Spleen (tissue), 11 donors: ENCODE results near the gene WDR20. TPM values are rescaled to one million over a fixed set of nuclear protein-coding genes. Genes with fewer than 3 reads are reported as not detected.

Experiments
- DNase-seq: peaks from one replicate; pipeline ENCODE4 v3.0.0-alpha.2; 2020
- H3K27ac ChIP-seq, 8 donors: fragments of 200-600 bp; sonication (generic) in 7 of 8; 1 replicate in 4 of 8; 2 replicates in 4 of 8; pipeline versions ENCODE4 v1.5.0 to v1.8.0; 2016 to 2021; ENCODE audit warnings: inconsistent platforms in 4 of 8, mild to moderate bottlenecking in 4 of 8, moderate library complexity in 1 of 8
- H3K27me3 ChIP-seq, 7 donors: fragments of 200-600 bp; sonication (generic) in 6 of 7; replicated peaks in 1 of 7; 1 replicate in 4 of 7; 2 replicates in 3 of 7; pipeline versions ENCODE4 v1.5.0 to v1.8.0; 2016 to 2021; ENCODE audit warnings: inconsistent platforms in 3 of 7, mild to moderate bottlenecking in 1 of 7
- H3K36me3 ChIP-seq, 6 donors: fragments of 200-600 bp; sonication (generic) in 5 of 6; 1 replicate in 4 of 6; 2 replicates in 2 of 6; pipeline versions ENCODE4 v1.5.0 to v1.8.0; 2016 to 2021; ENCODE audit warnings: inconsistent platforms in 2 of 6
- H3K4me1 ChIP-seq, 6 donors: fragments of 200-600 bp; sonication (generic) in 5 of 6; 1 replicate in 3 of 6; 2 replicates in 3 of 6; pipeline versions ENCODE4 v1.5.0 to v1.8.0; 2016 to 2021; ENCODE audit warnings: inconsistent platforms in 3 of 6
- H3K4me3 ChIP-seq, 8 donors: fragments of 200-600 bp; sonication (generic) in 7 of 8; 1 replicate in 4 of 8; 2 replicates in 4 of 8; pipeline versions ENCODE4 v1.5.0 to v1.8.0; 2016 to 2021; ENCODE audit warnings: inconsistent platforms in 4 of 8, mild to moderate bottlenecking in 4 of 8, moderate library complexity in 2 of 8
- H3K9me3 ChIP-seq, 8 donors: fragments of 200-600 bp; sonication (generic) in 7 of 8; 1 replicate in 4 of 8; 2 replicates in 4 of 8; pipeline versions ENCODE4 v1.5.0 to v1.8.0; 2016 to 2021; ENCODE audit warnings: inconsistent platforms in 4 of 8
- POLR2A ChIP-seq, 3 donors: fragments of 450-650 bp; IDR thresholded peaks; one replicate each; pipeline ENCODE4 v1.5.1; 2017; ENCODE audit warnings: antibody characterized with exemption in 3 of 3, mild to moderate bottlenecking in 1 of 3
- POLR2AphosphoS5 ChIP-seq, 3 donors: sonication (generic); formaldehyde crosslinking; IDR thresholded peaks; one replicate each; pipeline ENCODE4 v1.5.1; 2017; ENCODE audit warnings: antibody characterized with exemption in 3 of 3
- WGBS, 5 donors: extraction: QIAGEN DNeasy Blood & Tissue Kit in 3 of 5; methylation state at CpG; one replicate each; pipeline versions ENCODE4 v1.1.5 to v1.1.7; 2013 to 2018; 5-methylcytosine and 5-hydroxymethylcytosine counted together
- intact Hi-C: fragments of 100-400 bp; cut with DNase I; formaldehyde crosslinking; loops from one replicate; pipeline ENCODE4 v1.15.0; 2023; ENCODE audit warnings: low total_unique reads
- polyA plus RNA-seq, 3 donors: library from polyadenylated mRNA; stranded (reverse); fragments of 200-250 nt; gene quantifications; one replicate each; pipeline ENCODE4 v1.2.1, GENCODE V29; 2013
- total RNA-seq, 7 donors: library from RNA; depleted of rRNA in 3 of 7; stranded (reverse); fragments of >200 nt in 3 of 7; fragmentation: NEBNext Ultra II Directional in 4 of 7; extraction: Animal tissue kit (Norgen Biotek cat#: 25700) in 4 of 7; gene quantifications; one replicate each; pipeline versions ENCODE4 v1.1.0 to v1.2.1, GENCODE V29; 2016 to 2021
- TF ChIP-seq, protein P1 (sequence below), 11 experiments: fragments of 200-600 bp in 7 of 11; fragments of 450-650 bp in 4 of 11; sonication (generic) in 4 of 11; IDR thresholded peaks in 8 of 11; conservative IDR thresholded peaks in 3 of 11; 1 replicate in 7 of 11; 2 replicates in 4 of 11; pipeline versions ENCODE4 v1.4.0 to v1.8.0; 2016 to 2021; ENCODE audit warnings: antibody characterized with exemption in 11 of 11, inconsistent platforms in 4 of 11, mild to moderate bottlenecking in 1 of 11
- donor health status: healthy with polysubstance abuse.
- donor health status: DM: no; HTN: no; CAD: no; lungs with moderate emphysema.
- donor health status: DM: no; HTN: no; CAD: no.
- donor health status: Bipolar disorder and iron deficiency.
- donor health status: healthy.
- donor health status: DM: no; HTN: no; CAD: no.
- donor health status: DM: yes; HTN: yes; CAD: no.

The WDR20 gene
- total and polyA plus RNA-seq, 10 donors: 8.7 to 40.8 (median 28.2) TPM

GRCh38 chr14:102249981-102250380 lies 110.3 kb downstream of the WDR20 start:
- TF ChIP-seq POLR2A (IDR thresholded peaks at IDR 0.05): no peak
- TF ChIP-seq, protein P1, sequence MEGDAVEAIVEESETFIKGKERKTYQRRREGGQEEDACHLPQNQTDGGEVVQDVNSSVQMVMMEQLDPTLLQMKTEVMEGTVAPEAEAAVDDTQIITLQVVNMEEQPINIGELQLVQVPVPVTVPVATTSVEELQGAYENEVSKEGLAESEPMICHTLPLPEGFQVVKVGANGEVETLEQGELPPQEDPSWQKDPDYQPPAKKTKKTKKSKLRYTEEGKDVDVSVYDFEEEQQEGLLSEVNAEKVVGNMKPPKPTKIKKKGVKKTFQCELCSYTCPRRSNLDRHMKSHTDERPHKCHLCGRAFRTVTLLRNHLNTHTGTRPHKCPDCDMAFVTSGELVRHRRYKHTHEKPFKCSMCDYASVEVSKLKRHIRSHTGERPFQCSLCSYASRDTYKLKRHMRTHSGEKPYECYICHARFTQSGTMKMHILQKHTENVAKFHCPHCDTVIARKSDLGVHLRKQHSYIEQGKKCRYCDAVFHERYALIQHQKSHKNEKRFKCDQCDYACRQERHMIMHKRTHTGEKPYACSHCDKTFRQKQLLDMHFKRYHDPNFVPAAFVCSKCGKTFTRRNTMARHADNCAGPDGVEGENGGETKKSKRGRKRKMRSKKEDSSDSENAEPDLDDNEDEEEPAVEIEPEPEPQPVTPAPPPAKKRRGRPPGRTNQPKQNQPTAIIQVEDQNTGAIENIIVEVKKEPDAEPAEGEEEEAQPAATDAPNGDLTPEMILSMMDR (IDR thresholded peaks at IDR 0.05 in 8 of 11, conservative IDR thresholded peaks at IDR 0.05 in 3 of 11): no peak
- no peak for TF ChIP-seq POLR2AphosphoS5 (IDR thresholded peaks at IDR 0.05)
- 89 to 100% (median 95%) methylated on average over 6 of the region's 6 CpGs for WGBS, 5 donors

GRCh38 chr14:102250636-102251035 lies 110.9 kb downstream of the WDR20 start:
- Histone ChIP-seq H3K9me3 (no peaks in the 10 kb centered on the region), H3K4me1 (no peaks in the 10 kb centered on the region), H3K27me3 (no peaks in the 10 kb centered on the region), H3K4me3 (peak overlapping the region in 2 of 8 donors; percentile 10 to 19), H3K36me3 (no peaks in the 10 kb centered on the region), H3K27ac (no peak overlapping the region)
- intact Hi-C loops: no loop called here
- TF ChIP-seq, protein P1 (IDR thresholded peaks at IDR 0.05 in 8 of 11, conservative IDR thresholded peaks at IDR 0.05 in 3 of 11): no peak
- TF ChIP-seq POLR2AphosphoS5 (IDR thresholded peaks at IDR 0.05): peak in 1 of 3 donors; percentile 27
- 73 to 84% (median 81%) methylated on average over 15 of the region's 15 CpGs for WGBS, 5 donors
- no peak for DNase-seq

More at GRCh38 chr14:102249981-102250380, 110.3 kb downstream of the WDR20 start:
- Histone ChIP-seq H3K4me3 (no peak overlapping the region), H3K27me3 (no peaks in the 10 kb centered on the region), H3K36me3 (no peaks in the 10 kb centered on the region), H3K27ac (no peak overlapping the region), H3K4me1 (no peaks in the 10 kb centered on the region), H3K9me3 (no peaks in the 10 kb centered on the region)
- intact Hi-C loops: no loop called here
- DNase-seq: no peak

GRCh38 chr14:102251161-102251560 lies 111.5 kb downstream of the WDR20 start:
- Histone ChIP-seq H3K9me3 (no peaks in the 10 kb centered on the region), H3K27ac (no peak overlapping the region), H3K4me3 (no peak overlapping the region), H3K36me3 (no peaks in the 10 kb centered on the region), H3K27me3 (no peaks in the 10 kb centered on the region), H3K4me1 (no peaks in the 10 kb centered on the region)
- no peak for DNase-seq
- TF ChIP-seq, protein P1 (IDR thresholded peaks at IDR 0.05 in 8 of 11, conservative IDR thresholded peaks at IDR 0.05 in 3 of 11): no peak
- TF ChIP-seq POLR2A (IDR thresholded peaks at IDR 0.05) (no peak), POLR2AphosphoS5 (IDR thresholded peaks at IDR 0.05) (no peak)
- intact Hi-C loops: no loop called here
- 88 to 95% (median 92%) methylated on average over 8 of the region's 8 CpGs for WGBS, 5 donors

GRCh38 chr14:102252834-102253801 lies 113.4 kb downstream of the WDR20 start:
- no peaks in the 10 kb centered on the region for H3K9me3 ChIP-seq
- H3K27me3 ChIP-seq: no peaks in the 10 kb centered on the region
- H3K4me3 ChIP-seq: no peak overlapping the region
- intact Hi-C loops: no loop called here
- H3K4me1 ChIP-seq: no peaks in the 10 kb centered on the region
- no peak overlapping the region for H3K27ac ChIP-seq
- 90 to 94% (median 91%) methylated on average over 21 of the region's 21 CpGs for WGBS, 5 donors
- H3K36me3 ChIP-seq: no peaks in the 10 kb centered on the region
- TF ChIP-seq POLR2AphosphoS5 (IDR thresholded peaks at IDR 0.05) (no peak), POLR2A (IDR thresholded peaks at IDR 0.05) (no peak)
- TF ChIP-seq, protein P1 (IDR thresholded peaks at IDR 0.05 in 8 of 11, conservative IDR thresholded peaks at IDR 0.05 in 3 of 11): no peak
- no peak for DNase-seq
